ENCODE data around the gene RGS6. TPM values are rescaled to one million over a fixed set of nuclear protein-coding genes. Genes with fewer than 3 reads are reported as not detected.

The RGS6 gene
- total RNA-seq, 6 donors from 2014 or later = 0.83 to 12.9 (median 2.2) TPM; not detected in 1

- H3K4me3 ChIP-seq = no peak overlapping the region
- H3K27me3 ChIP-seq = no peaks in the 10 kb centered on the region
- WGBS, 2 donors = 81 to 88% methylated on average over 4 to 11 of the region's 11 CpGs
- H3K36me3 ChIP-seq = no peaks in the 10 kb centered on the region
- TF ChIP-seq, protein P1, sequence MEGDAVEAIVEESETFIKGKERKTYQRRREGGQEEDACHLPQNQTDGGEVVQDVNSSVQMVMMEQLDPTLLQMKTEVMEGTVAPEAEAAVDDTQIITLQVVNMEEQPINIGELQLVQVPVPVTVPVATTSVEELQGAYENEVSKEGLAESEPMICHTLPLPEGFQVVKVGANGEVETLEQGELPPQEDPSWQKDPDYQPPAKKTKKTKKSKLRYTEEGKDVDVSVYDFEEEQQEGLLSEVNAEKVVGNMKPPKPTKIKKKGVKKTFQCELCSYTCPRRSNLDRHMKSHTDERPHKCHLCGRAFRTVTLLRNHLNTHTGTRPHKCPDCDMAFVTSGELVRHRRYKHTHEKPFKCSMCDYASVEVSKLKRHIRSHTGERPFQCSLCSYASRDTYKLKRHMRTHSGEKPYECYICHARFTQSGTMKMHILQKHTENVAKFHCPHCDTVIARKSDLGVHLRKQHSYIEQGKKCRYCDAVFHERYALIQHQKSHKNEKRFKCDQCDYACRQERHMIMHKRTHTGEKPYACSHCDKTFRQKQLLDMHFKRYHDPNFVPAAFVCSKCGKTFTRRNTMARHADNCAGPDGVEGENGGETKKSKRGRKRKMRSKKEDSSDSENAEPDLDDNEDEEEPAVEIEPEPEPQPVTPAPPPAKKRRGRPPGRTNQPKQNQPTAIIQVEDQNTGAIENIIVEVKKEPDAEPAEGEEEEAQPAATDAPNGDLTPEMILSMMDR (IDR thresholded peaks at IDR 0.05) = no peak
- TF ChIP-seq POLR2AphosphoS5 (IDR thresholded peaks at IDR 0.05) (no peak), POLR2A (IDR thresholded peaks at IDR 0.05) (no peak), EP300 (IDR thresholded peaks at IDR 0.05) (no peak)
- ATAC-seq (ENCODE audit: low FRiP score in 2 of 2) = no peak
- H3K9me3 ChIP-seq = no peaks in the 10 kb centered on the region
- H3K27ac ChIP-seq = no peak overlapping the region
- peaks cover 0 to 14% (median 5%) of the 10 kb centered on the region in 4 donors for H3K4me1 ChIP-seq
- no peak for DNase-seq
Observed at GRCh38 chr14:72515779-72516770, 583.8 kb downstream of the RGS6 start.

DNA sequence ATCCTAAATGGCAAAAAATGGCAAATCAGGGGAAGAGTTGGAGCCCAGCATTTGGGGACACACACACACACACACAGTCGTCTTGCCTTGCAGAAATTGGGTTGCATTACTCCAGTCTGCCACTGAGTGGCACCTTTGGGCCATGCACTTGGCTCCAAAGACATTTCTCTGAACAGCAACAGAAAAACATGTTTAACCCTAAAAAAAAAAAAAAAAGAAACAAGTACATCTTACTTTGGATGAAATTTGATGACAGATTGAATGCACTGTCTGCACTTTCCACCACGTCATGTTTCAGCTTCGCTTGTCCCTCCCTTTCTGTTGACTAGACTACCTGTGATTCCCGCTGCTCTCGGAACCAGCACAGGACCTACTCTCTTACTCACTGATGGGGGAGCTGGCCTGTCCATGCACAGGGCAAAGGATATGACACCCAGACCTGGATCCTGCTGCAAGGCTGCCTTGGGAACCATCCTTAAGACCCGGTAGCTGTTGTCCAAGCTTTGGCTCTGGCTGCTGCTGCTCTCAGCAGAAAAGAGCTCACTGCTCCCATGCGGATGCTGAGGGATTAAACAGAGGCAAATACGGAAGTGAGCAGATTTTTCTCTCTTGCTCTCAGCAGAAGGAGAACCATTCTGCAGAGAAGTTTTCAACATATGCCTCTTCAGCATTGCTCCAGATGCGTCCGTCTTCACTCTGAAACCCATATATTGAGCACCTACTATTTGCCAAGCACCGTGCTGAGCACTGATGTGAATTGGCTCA is 584.9 kb downstream of the RGS6 start:
- ATAC-seq (ENCODE audit: low FRiP score in 2 of 2) = peak; percentile 72 to 86
- 59 to 60% methylated on average over 10 to 11 of the region's 11 CpGs for WGBS, 2 donors
- H3K9me3 ChIP-seq = no peaks in the 10 kb centered on the region
- no peaks in the 10 kb centered on the region for H3K27me3 ChIP-seq
- no peaks in the 10 kb centered on the region for H3K36me3 ChIP-seq
- peak in 1 of 2 donors; percentile 42 for DNase-seq
- no peak overlapping the region for H3K27ac ChIP-seq
- peaks cover 0 to 14% (median 5%) of the 10 kb centered on the region in 4 donors for H3K4me1 ChIP-seq
- no peak overlapping the region for H3K4me3 ChIP-seq
- TF ChIP-seq POLR2A (IDR thresholded peaks at IDR 0.05) (no peak), POLR2AphosphoS5 (IDR thresholded peaks at IDR 0.05) (no peak), EP300 (IDR thresholded peaks at IDR 0.05) (no peak)
- TF ChIP-seq, protein P1 (IDR thresholded peaks at IDR 0.05) = peak; percentile 63 to 86 (median 82)

- H3K4me1 ChIP-seq = peaks cover 0 to 14% (median 5%) of the 10 kb centered on the region in 4 donors
- ATAC-seq (ENCODE audit: low FRiP score in 2 of 2) (no peak), DNase-seq (no peak)
- H3K27ac ChIP-seq = no peak overlapping the region
- no peak for TF ChIP-seq POLR2A (IDR thresholded peaks at IDR 0.05)
- no peak for TF ChIP-seq POLR2AphosphoS5 (IDR thresholded peaks at IDR 0.05)
- no peak for TF ChIP-seq EP300 (IDR thresholded peaks at IDR 0.05)
- TF ChIP-seq, protein P1 (IDR thresholded peaks at IDR 0.05) = no peak
- no peak overlapping the region for H3K4me3 ChIP-seq
- H3K27me3 ChIP-seq = no peaks in the 10 kb centered on the region
- no peaks in the 10 kb centered on the region for H3K9me3 ChIP-seq
- H3K36me3 ChIP-seq = no peaks in the 10 kb centered on the region
- 80 to 88% methylated on average over 2 of the region's 2 CpGs for WGBS, 2 donors
Observed at GRCh38 chr14:72517736-72518135, 585.5 kb downstream of the RGS6 start.

- TF ChIP-seq, protein P1 (IDR thresholded peaks at IDR 0.05) = no peak
- TF ChIP-seq EP300 (IDR thresholded peaks at IDR 0.05) (no peak), POLR2A (IDR thresholded peaks at IDR 0.05) (no peak), POLR2AphosphoS5 (IDR thresholded peaks at IDR 0.05) (no peak)
- Histone ChIP-seq H3K9me3 (no peaks in the 10 kb centered on the region), H3K4me3 (no peak overlapping the region), H3K4me1 (peaks cover 0 to 14% (median 5%) of the 10 kb centered on the region in 4 donors), H3K27ac (no peak overlapping the region), H3K27me3 (no peaks in the 10 kb centered on the region), H3K36me3 (no peaks in the 10 kb centered on the region)
- WGBS, 2 donors = 46 to 50% methylated on average over 4 of the region's 4 CpGs
- ATAC-seq (ENCODE audit: low FRiP score in 2 of 2) (no peak), DNase-seq (no peak)
Observed at GRCh38 chr14:72518809-72519377, 586.7 kb downstream of the RGS6 start.
